H1 (cell line): Measurements from ENCODE around the gene CCDC141. TPM values are rescaled to one million over a fixed set of nuclear protein-coding genes. Genes with fewer than 3 reads are reported as not detected.

Experiments
- CTCF ChIA-PET: fragments of 300-600 bp; sonication (Branson Sonifier 250); formaldehyde crosslinking; loops from one replicate; lab custom pipeline; 2021; ENCODE audit not compliant: partially characterized antibody; lab: Charles Lee
- POLR2A ChIA-PET: fragments of 300-600 bp; sonication (Branson Sonifier 250); formaldehyde crosslinking; loops from one replicate; lab custom pipeline; 2021; ENCODE audit warnings: inconsistent platforms; ENCODE audit not compliant: partially characterized antibody; lab: Charles Lee
- DNase-seq, 2 experiments: peaks; one replicate each; pipeline versions ENCODE4 v3.0.0 to v3.0.0-alpha.2; 2010 to 2022; ENCODE audit warnings: low spot score in 2 of 2, low read depth in 1 of 2, mixed read lengths in 1 of 2
- FAIRE-seq: peaks from 2 replicates; lab custom pipeline; 2011; peaks lifted over from hg19 to GRCh38; lab: Jason Lieb, UNC
- H2AFZ ChIP-seq: 2 replicates; pipeline ENCODE4 v1.8.1; 2012; ENCODE audit warnings: low read length, inconsistent platforms
- H2AK5ac ChIP-seq: 2 replicates; pipeline ENCODE4 v1.6.1; 2013; ENCODE audit warnings: low read depth, low read length
- H2BK120ac ChIP-seq: replicated peaks from 2 replicates; pipeline ENCODE3; 2013; ENCODE audit warnings: low read depth, low read length, inconsistent platforms
- H2BK12ac ChIP-seq: 2 replicates; pipeline ENCODE4 v1.6.1; 2013; ENCODE audit warnings: low read depth, low read length
- H2BK15ac ChIP-seq: 2 replicates; pipeline ENCODE4 v1.6.1; 2013; ENCODE audit warnings: low read length
- H2BK20ac ChIP-seq: 2 replicates; pipeline ENCODE4 v1.6.1; 2013; ENCODE audit warnings: low read length
- H2BK5ac ChIP-seq: 2 replicates; pipeline ENCODE4 v1.6.1; 2013; ENCODE audit warnings: low read depth, low read length
- H3K14ac ChIP-seq: 2 replicates; pipeline ENCODE4 v1.6.1; 2013; ENCODE audit warnings: inconsistent platforms; ENCODE audit not compliant: insufficient read length
- H3K18ac ChIP-seq: 2 replicates; pipeline ENCODE4 v1.6.1; 2013; ENCODE audit warnings: low read length; ENCODE audit errors: extremely low read depth
- H3K23ac ChIP-seq: 2 replicates; pipeline ENCODE4 v1.6.1; 2013; ENCODE audit warnings: inconsistent platforms; ENCODE audit not compliant: insufficient read length
- H3K23me2 ChIP-seq: 2 replicates; pipeline ENCODE4 v1.6.1; 2013; ENCODE audit warnings: low read depth, low read length
- H3K27ac ChIP-seq: 2 replicates; pipeline ENCODE4 v1.6.1; 2011; ENCODE audit warnings: low read depth, low read length, inconsistent platforms
- H3K27me3 ChIP-seq, 4 experiments: replicated peaks in 1 of 4; 1 replicate in 1 of 4; 2 replicates in 3 of 4; pipeline versions ENCODE4 v1.6.1 to v1.8.1; 2011 to 2013; ENCODE audit warnings: low read length in 3 of 4, mild to moderate bottlenecking in 3 of 4, inconsistent platforms in 2 of 4, mixed read lengths in 2 of 4, moderate library complexity in 1 of 4; ENCODE audit not compliant: control insufficient read depth in 3 of 4, insufficient read depth in 3 of 4; ENCODE audit errors: extremely low read depth in 1 of 4
- H3K36me3 ChIP-seq, 4 experiments: 2 replicates each; pipeline versions ENCODE4 v1.6.1 to v1.8.1; 2011 to 2013; ENCODE audit warnings: mild to moderate bottlenecking in 4 of 4, low read length in 3 of 4, moderate library complexity in 2 of 4, control low read depth in 1 of 4, inconsistent platforms in 1 of 4; ENCODE audit not compliant: insufficient read depth in 4 of 4, control insufficient read depth in 2 of 4
- H3K4ac ChIP-seq: replicated peaks from 2 replicates; pipeline ENCODE3; 2013; ENCODE audit warnings: low read length, low read depth, mixed read lengths, inconsistent platforms; ENCODE audit not compliant: insufficient read length
- H3K4me1 ChIP-seq, 4 experiments: replicated peaks in 1 of 4; 1 replicate in 1 of 4; 2 replicates in 3 of 4; pipeline versions ENCODE4 v1.6.1 to v1.8.1; 2011 to 2013; ENCODE audit warnings: low read length in 3 of 4, inconsistent platforms in 2 of 4, mixed read lengths in 1 of 4; ENCODE audit not compliant: insufficient read depth in 4 of 4, control insufficient read depth in 3 of 4
- H3K4me2 ChIP-seq, 2 experiments: 2 replicates each; pipeline versions ENCODE4 v1.6.1 to v1.8.1; 2011 to 2013; ENCODE audit warnings: low read depth in 2 of 2, low read length in 2 of 2, control low read depth in 1 of 2, inconsistent platforms in 1 of 2, mild to moderate bottlenecking in 1 of 2; ENCODE audit not compliant: insufficient read depth in 1 of 2
- H3K4me3 ChIP-seq, 4 experiments: fragments of 200-600, 300-600 bp in 1 of 4; sonication (generic), shearing (Covaris generic), sonication (Bioruptor Twin) in 1 of 4; 2 replicates each; pipeline versions ENCODE4 v1.5.1 to v1.8.1; 2011 to 2016; ENCODE audit warnings: low read length in 4 of 4, low read depth in 3 of 4, control low read depth in 2 of 4, inconsistent platforms in 2 of 4, mild to moderate bottlenecking in 2 of 4, mixed read lengths in 1 of 4, moderate library complexity in 1 of 4; ENCODE audit not compliant: insufficient read depth in 2 of 4; ENCODE audit errors: extremely low read depth in 1 of 4
- H3K56ac ChIP-seq: replicated peaks from 2 replicates; pipeline ENCODE3; 2013; ENCODE audit warnings: low read depth, mild to moderate bottlenecking, mixed read lengths, low read length, inconsistent platforms; ENCODE audit not compliant: insufficient read length
- H3K79me1 ChIP-seq: 2 replicates; pipeline ENCODE4 v1.6.1; 2013; ENCODE audit warnings: low read depth, low read length, control low read depth
- H3K79me2 ChIP-seq, 2 experiments: 2 replicates each; pipeline versions ENCODE4 v1.6.1 to v1.8.1; 2012 to 2013; ENCODE audit warnings: low read length in 2 of 2, mild to moderate bottlenecking in 2 of 2, inconsistent platforms in 1 of 2; ENCODE audit not compliant: insufficient read depth in 2 of 2, control insufficient read depth in 1 of 2
- H3K9ac ChIP-seq, 4 experiments: replicated peaks in 1 of 4; 1 replicate in 1 of 4; 2 replicates in 3 of 4; pipeline versions ENCODE4 v1.6.1 to v1.8.1; 2011 to 2013; ENCODE audit warnings: low read depth in 3 of 4, low read length in 3 of 4, control low read depth in 2 of 4, mild to moderate bottlenecking in 2 of 4, moderate library complexity in 2 of 4, inconsistent platforms in 1 of 4; ENCODE audit errors: extremely low read depth in 1 of 4
- H3K9me3 ChIP-seq, 2 experiments: 2 replicates each; pipeline versions ENCODE4 v1.6.1 to v1.8.1; 2012 to 2013; ENCODE audit warnings: mild to moderate bottlenecking in 2 of 2, moderate library complexity in 2 of 2, control low read depth in 1 of 2, inconsistent platforms in 1 of 2, low read depth in 1 of 2, low read length in 1 of 2, mixed read lengths in 1 of 2; ENCODE audit not compliant: insufficient read depth in 2 of 2
- H4K20me1 ChIP-seq, 2 experiments: replicated peaks in 1 of 2; 2 replicates each; pipeline versions ENCODE3 to v1.8.1; 2011 to 2013; ENCODE audit warnings: inconsistent platforms in 2 of 2, low read length in 2 of 2, mild to moderate bottlenecking in 1 of 2; ENCODE audit not compliant: insufficient read depth in 2 of 2, control insufficient read depth in 1 of 2
- H4K5ac ChIP-seq: 2 replicates; pipeline ENCODE4 v1.6.1; 2013; ENCODE audit warnings: low read length, low read depth, mixed read lengths, inconsistent platforms; ENCODE audit not compliant: insufficient read length
- H4K8ac ChIP-seq: 2 replicates; pipeline ENCODE4 v1.8.0; 2013; ENCODE audit warnings: mild to moderate bottlenecking, moderate library complexity, low read length, inconsistent platforms; ENCODE audit not compliant: insufficient read depth; ENCODE audit errors: extremely low read depth
- H4K91ac ChIP-seq: replicated peaks from 2 replicates; pipeline ENCODE3; 2013; ENCODE audit warnings: low read length, mixed read lengths, inconsistent platforms; ENCODE audit not compliant: insufficient read length
- GTF2F1 ChIP-seq: IDR thresholded peaks from 2 replicates; pipeline ENCODE4 v1.6.1; 2012; ENCODE audit warnings: low read depth, low read length, improper control_type of control experiment, borderline replicate concordance
- POLR2AphosphoS5 ChIP-seq: IDR thresholded peaks from 2 replicates; pipeline ENCODE4 v1.6.1; 2011; ENCODE audit warnings: low read depth, low read length
- SAP30 ChIP-seq: fragments of 300-600 bp; sonication (generic); IDR thresholded peaks from 2 replicates; pipeline ENCODE4 v1.7.1; 2012; ENCODE audit warnings: low read length, moderate library complexity, mild to moderate bottlenecking, inconsistent platforms; ENCODE audit not compliant: insufficient read depth, insufficient replicate concordance
- SRF ChIP-seq: IDR thresholded peaks from 2 replicates; pipeline ENCODE4 v1.6.1; 2011; ENCODE audit warnings: mild to moderate bottlenecking, low read depth, low read length, moderate library complexity
- SUZ12 ChIP-seq: fragments of 200-600 bp; sonication (generic); IDR thresholded peaks from 2 replicates; pipeline ENCODE4 v1.6.1; 2012; ENCODE audit warnings: mild to moderate bottlenecking, inconsistent platforms, low read length, moderate library complexity, mixed read lengths
- WGBS, 2 experiments: shearing (Covaris generic) in 1 of 2; methylation state at CpG; one replicate each; pipeline versions ENCODE4 v1.1.6 to v1.1.7; 2013 to 2015; ENCODE audit warnings: low lambda C conversion rate in 2 of 2, mixed read lengths in 2 of 2, inconsistent platforms in 1 of 2, low coverage in 1 of 2, missing lambda C conversion rate in 1 of 2; ENCODE audit not compliant: insufficient replicate concordance in 2 of 2, insufficient coverage in 1 of 2, insufficient read length in 1 of 2; ENCODE audit errors: extremely low coverage in 1 of 2, missing lambda C conversion rate in 1 of 2; 5-methylcytosine and 5-hydroxymethylcytosine counted together
- polyA plus RNA-seq, 7 experiments: library from polyadenylated mRNA; depleted of rRNA in 3 of 7; stranded (reverse) in 5 of 7; unstranded in 2 of 7; fragments of >200 nt in 5 of 7; fragments of 200-250 nt in 2 of 7; gene quantifications; 1 replicate in 5 of 7; 2 replicates in 1 of 7; 4 replicates in 1 of 7; pipeline versions ENCODE4 v1.2.1 to v1.2.3, GENCODE V29; 2011 to 2013; ENCODE audit warnings: missing spikeins in 2 of 7, mixed read lengths in 2 of 7
- total RNA-seq: library from RNA; stranded (reverse); fragmentation: NEBNext Ultra II Directional; extraction: Animal tissue kit (Norgen Biotek cat#: 25700); gene quantifications from 2 replicates; pipeline ENCODE4 v1.2.1, GENCODE V29; 2021

Gene CCDC141
- total and polyA plus RNA-seq, 2 of the 8 experiments (the other 6 are each of a cell fraction or from before 2014, with no cell fraction given) = 0.56 to 21.6 TPM

DNA sequence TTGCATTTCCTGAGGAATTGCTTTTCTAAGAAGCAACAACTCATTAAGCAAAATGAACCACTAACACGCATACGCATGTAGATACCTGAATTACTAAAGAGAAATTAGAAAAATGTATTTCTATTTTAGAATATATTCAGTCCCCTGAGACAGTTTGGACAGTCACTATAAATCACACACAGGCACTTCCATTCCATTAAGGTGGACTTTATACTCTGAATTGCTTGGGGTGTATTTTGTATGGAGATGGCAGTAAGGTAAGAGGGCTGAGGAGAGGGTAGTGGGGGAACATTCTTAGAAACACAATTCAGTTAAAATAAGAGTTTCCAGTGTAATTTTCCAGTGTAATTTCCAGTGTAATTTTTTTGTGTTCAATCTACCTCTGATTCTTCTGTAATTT is 1.8 kb downstream of the CCDC141 start:
- Histone ChIP-seq H3K4me1 (peaks cover 0 to 14% (median 13%) of the 10 kb centered on the region in 4 experiments; a peak in 4 of 7 replicates), H3K23me2 (peaks cover 4% of the 10 kb centered on the region; the same call in 1 of the 2 replicates), H3K27me3 (no peaks in the 10 kb centered on the region), H4K8ac (no peak overlapping the region), H2BK120ac (no peak overlapping the region), H3K4me3 (no peak overlapping the region), H2BK20ac (no peak overlapping the region), H2BK5ac (no peak overlapping the region), H3K9ac (no peak overlapping the region), H4K5ac (no peak overlapping the region), H3K79me1 (no peaks in the 10 kb centered on the region), H3K79me2 (no peaks in the 10 kb centered on the region), H2AFZ (no peak overlapping the region), H3K23ac (no peak overlapping the region), H4K91ac (no peak overlapping the region), H2AK5ac (no peak overlapping the region), H3K4me2 (no peak overlapping the region), H3K56ac (no peak overlapping the region), H3K9me3 (no peaks in the 10 kb centered on the region), H2BK12ac (no peak overlapping the region), H4K20me1 (no peaks in the 10 kb centered on the region), H3K14ac (no peak overlapping the region), H3K27ac (no peak overlapping the region), H3K4ac (no peak overlapping the region), H2BK15ac (no peak overlapping the region), H3K18ac (no peak overlapping the region), H3K36me3 (peaks cover 0 to 12% (median 5%) of the 10 kb centered on the region in 4 experiments; a peak in 1 of 8 replicates)
- DNase-seq = no peak
- no peak for FAIRE-seq
- 91% methylated on average over 2 of the region's 2 CpGs; no CpG with 5 or more reads in 1 of the 2 experiments for WGBS, 2 experiments
- CTCF ChIA-PET = no interaction called here
- POLR2A ChIA-PET = no interaction called here
- TF ChIP-seq GTF2F1 (no peak), SRF (no peak), SAP30 (no peak), POLR2AphosphoS5 (no peak), SUZ12 (no peak)
